Ascending aorta (tissue), 2 donors: ENCODE measurements around the gene ATP6V1B1. TPM values are rescaled to one million over a fixed set of nuclear protein-coding genes. Genes with fewer than 3 reads are reported as not detected.

Experiments used
- DNase-seq, 2 donors: peaks; one replicate each; pipeline ENCODE4 v3.0.0-alpha.2; 2019; ENCODE audit warnings: low spot score in 2 of 2
- H3K27ac ChIP-seq, 2 donors: fragments of 200-600 bp; sonication (generic); one replicate each; pipeline ENCODE4 v1.5.1; 2016 to 2017; ENCODE audit warnings: mild to moderate bottlenecking in 1 of 2
- H3K27me3 ChIP-seq: fragments of 200-600 bp; sonication (generic); one replicate; pipeline ENCODE4 v1.5.1; 2017
- H3K36me3 ChIP-seq, 2 donors: fragments of 200-600 bp; sonication (generic); one replicate each; pipeline ENCODE4 v1.5.1; 2016
- H3K4me1 ChIP-seq, 2 donors: fragments of 200-600 bp; sonication (generic); one replicate each; pipeline ENCODE4 v1.5.1; 2016 to 2017; ENCODE audit warnings: mild to moderate bottlenecking in 1 of 2
- H3K4me3 ChIP-seq, 2 donors: fragments of 200-600 bp; sonication (generic); one replicate each; pipeline ENCODE4 v1.5.1; 2016 to 2017; ENCODE audit warnings: mild to moderate bottlenecking in 1 of 2
- H3K9me3 ChIP-seq, 2 donors: fragments of 200-600 bp; sonication (generic); one replicate each; pipeline ENCODE4 v1.5.1; 2016
- CTCF ChIP-seq, 3 experiments: fragments of 200-600 bp in 2 of 3; fragments of 450-650 bp in 1 of 3; sonication (generic) in 2 of 3; IDR thresholded peaks; one replicate each; pipeline ENCODE4 v1.5.1; 2016 to 2019; ENCODE audit warnings: antibody characterized with exemption in 3 of 3, mild to moderate bottlenecking in 1 of 3, moderate library complexity in 1 of 3
- intact Hi-C: fragments of 100-400 bp; cut with DNase I; formaldehyde crosslinking; loops from one replicate; pipeline ENCODE4 v1.15.1; 2023
- total RNA-seq: library from RNA; depleted of rRNA; stranded (reverse); fragments of >200 nt; gene quantifications from one replicate; pipeline ENCODE4 v1.1.0, GENCODE V29; 2016

Gene ATP6V1B1
- total RNA-seq, 1 donor from 2014 or later = not detected

- peak in 1 of 2 donors; percentile 19 for DNase-seq
- intact Hi-C loops = no loop called here
- H3K4me3 ChIP-seq = no peak overlapping the region
- H3K27ac ChIP-seq = no peak overlapping the region
- H3K9me3 ChIP-seq = no peaks in the 10 kb centered on the region
- no peak for TF ChIP-seq CTCF (IDR thresholded peaks at IDR 0.05)
- no peaks in the 10 kb centered on the region for H3K4me1 ChIP-seq
- H3K36me3 ChIP-seq = no peaks in the 10 kb centered on the region
- H3K27me3 ChIP-seq = no peaks in the 10 kb centered on the region
These were observed 22.1 kb downstream of the ATP6V1B1 start for GRCh38 chr2:70957798-70958197.

GRCh38 chr2:70958759-70959158 lies 23.1 kb downstream of the ATP6V1B1 start:
- peak in 1 of 2 donors; percentile 46 for DNase-seq
- Histone ChIP-seq H3K4me3 (no peak overlapping the region), H3K9me3 (no peaks in the 10 kb centered on the region), H3K4me1 (no peaks in the 10 kb centered on the region), H3K36me3 (no peaks in the 10 kb centered on the region), H3K27ac (no peak overlapping the region), H3K27me3 (no peaks in the 10 kb centered on the region)
- no peak for TF ChIP-seq CTCF (IDR thresholded peaks at IDR 0.05)
- intact Hi-C loops = no loop called here

GRCh38 chr2:70959271-70959761 lies 23.6 kb downstream of the ATP6V1B1 start:
- no peak overlapping the region for H3K27ac ChIP-seq
- peak in 1 of 2 donors; percentile 57 for DNase-seq
- H3K27me3 ChIP-seq = no peaks in the 10 kb centered on the region
- H3K4me3 ChIP-seq = no peak overlapping the region
- no peaks in the 10 kb centered on the region for H3K4me1 ChIP-seq
- no peaks in the 10 kb centered on the region for H3K9me3 ChIP-seq
- intact Hi-C loops = no loop called here
- TF ChIP-seq CTCF (IDR thresholded peaks at IDR 0.05) = no peak
- H3K36me3 ChIP-seq = no peaks in the 10 kb centered on the region

GRCh38 chr2:70959851-70960832 lies 24.4 kb downstream of the ATP6V1B1 start:
- Histone ChIP-seq H3K27me3 (no peaks in the 10 kb centered on the region), H3K4me1 (peaks cover 0 to 3% of the 10 kb centered on the region in 2 donors), H3K36me3 (no peaks in the 10 kb centered on the region), H3K9me3 (no peaks in the 10 kb centered on the region), H3K4me3 (no peak overlapping the region), H3K27ac (no peak overlapping the region)
- DNase-seq = peak in 1 of 2 donors; percentile 24
- no peak for TF ChIP-seq CTCF (IDR thresholded peaks at IDR 0.05)
- intact Hi-C loops = no loop called here

GRCh38 chr2:70960833-70961647 lies 25.3 kb downstream of the ATP6V1B1 start:
- no peaks in the 10 kb centered on the region for H3K9me3 ChIP-seq
- peaks cover 0 to 4% of the 10 kb centered on the region in 2 donors for H3K4me1 ChIP-seq
- no peaks in the 10 kb centered on the region for H3K27me3 ChIP-seq
- no peak for TF ChIP-seq CTCF (IDR thresholded peaks at IDR 0.05)
- H3K4me3 ChIP-seq = no peak overlapping the region
- H3K36me3 ChIP-seq = no peaks in the 10 kb centered on the region
- peak in 1 of 2 donors; percentile 49 for DNase-seq
- H3K27ac ChIP-seq = no peak overlapping the region
- intact Hi-C loops = no loop called here
